GM12864 (cell line): ENCODE results near the gene ZBTB21.
A peak's percentile ranks its signal among the peaks of the same experiment; 100 is the strongest.

Experiments used
- DNase-seq: peaks from one replicate; pipeline ENCODE4 v3.0.0-alpha.2; 2011; ENCODE audit warnings: low read depth
- H3K4me3 ChIP-seq: 2 replicates; pipeline ENCODE4 v1.5.1; 2011; ENCODE audit warnings: mild to moderate bottlenecking, low read depth, low read length, control low read depth
- TF ChIP-seq, protein P1 (sequence below): IDR thresholded peaks from 2 replicates; pipeline ENCODE4 v1.5.1; 2011; ENCODE audit warnings: low read depth, mild to moderate bottlenecking, moderate library complexity, low read length, control low read depth, inconsistent platforms; ENCODE audit errors: missing control alignments

The ZBTB21 gene

GRCh38 chr21:42009831-42010506 is at the start of gene ZBTB21:
ZBTB21 (minus strand) TSS chr21:42010360; CDS start chr21:41994095, 16,265 bp downstream.
- DNase-seq, result peak; percentile 92
- TF ChIP-seq, protein P1, sequence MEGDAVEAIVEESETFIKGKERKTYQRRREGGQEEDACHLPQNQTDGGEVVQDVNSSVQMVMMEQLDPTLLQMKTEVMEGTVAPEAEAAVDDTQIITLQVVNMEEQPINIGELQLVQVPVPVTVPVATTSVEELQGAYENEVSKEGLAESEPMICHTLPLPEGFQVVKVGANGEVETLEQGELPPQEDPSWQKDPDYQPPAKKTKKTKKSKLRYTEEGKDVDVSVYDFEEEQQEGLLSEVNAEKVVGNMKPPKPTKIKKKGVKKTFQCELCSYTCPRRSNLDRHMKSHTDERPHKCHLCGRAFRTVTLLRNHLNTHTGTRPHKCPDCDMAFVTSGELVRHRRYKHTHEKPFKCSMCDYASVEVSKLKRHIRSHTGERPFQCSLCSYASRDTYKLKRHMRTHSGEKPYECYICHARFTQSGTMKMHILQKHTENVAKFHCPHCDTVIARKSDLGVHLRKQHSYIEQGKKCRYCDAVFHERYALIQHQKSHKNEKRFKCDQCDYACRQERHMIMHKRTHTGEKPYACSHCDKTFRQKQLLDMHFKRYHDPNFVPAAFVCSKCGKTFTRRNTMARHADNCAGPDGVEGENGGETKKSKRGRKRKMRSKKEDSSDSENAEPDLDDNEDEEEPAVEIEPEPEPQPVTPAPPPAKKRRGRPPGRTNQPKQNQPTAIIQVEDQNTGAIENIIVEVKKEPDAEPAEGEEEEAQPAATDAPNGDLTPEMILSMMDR, result no peak
- peak within 1 kb of the TSS; percentile 86 for H3K4me3 ChIP-seq

DNA sequence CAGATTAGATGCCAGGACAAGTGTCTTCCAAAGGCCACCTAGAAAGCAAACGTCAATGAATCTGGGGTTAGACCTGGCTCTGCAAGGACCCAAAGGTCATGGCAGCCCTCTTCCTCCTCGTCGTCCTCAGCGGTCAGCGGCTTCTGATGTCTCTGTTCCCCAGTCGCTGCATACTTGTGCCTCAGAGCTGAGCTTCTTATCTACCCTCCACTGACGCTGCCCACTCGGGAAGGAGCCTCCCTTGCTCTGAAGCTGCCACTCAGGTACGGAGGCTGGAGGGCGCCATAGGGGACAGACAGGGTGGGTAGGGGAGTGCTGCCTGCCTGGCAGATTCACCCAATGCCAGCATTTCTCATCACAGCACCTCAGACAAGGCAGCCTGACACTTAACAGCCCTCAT is 49.6 kb upstream of the ZBTB21 start:
- no peak overlapping the region for H3K4me3 ChIP-seq

DNA sequence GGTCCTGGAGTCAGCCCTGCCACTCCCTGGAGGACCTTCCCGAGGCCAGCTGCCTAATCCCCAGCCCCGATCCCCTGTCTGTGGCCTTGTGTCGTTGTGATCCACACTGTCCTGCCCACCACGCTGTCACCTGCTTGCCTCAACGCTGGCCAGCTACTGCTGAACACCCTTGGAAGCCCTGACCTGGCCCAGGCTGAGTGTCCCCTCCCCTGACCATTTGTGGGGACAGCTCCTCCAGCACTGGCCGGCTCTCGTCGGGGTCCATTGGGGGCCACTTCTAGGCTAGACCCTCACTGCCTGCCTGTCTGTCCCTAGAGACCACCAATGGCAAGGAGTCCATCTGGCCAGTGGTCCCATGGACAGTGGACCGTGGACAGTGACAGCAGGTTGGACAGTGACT is 49.0 kb upstream of the ZBTB21 start:
- TF ChIP-seq, protein P1, result no peak
- no peak for DNase-seq
- no peak overlapping the region for H3K4me3 ChIP-seq

More for the DNA sequence above, 49.6 kb upstream of the ZBTB21 start:
- TF ChIP-seq, protein P1, result no peak
- DNase-seq, result no peak

- H3K4me3 ChIP-seq, result no peak overlapping the region
- DNase-seq, result no peak
- TF ChIP-seq, protein P1, result no peak
Measured at GRCh38 chr21:42058631-42059111, 48.5 kb upstream of the ZBTB21 start.

GRCh38 chr21:42057851-42058437 is 47.8 kb upstream of the ZBTB21 start:
- DNase-seq, result no peak
- TF ChIP-seq, protein P1, result no peak
- no peak overlapping the region for H3K4me3 ChIP-seq

GRCh38 chr21:42056996-42057689 is 47.0 kb upstream of the ZBTB21 start:
- H3K4me3 ChIP-seq, result no peak overlapping the region
- TF ChIP-seq, protein P1, result no peak
- DNase-seq, result no peak
